Activated CD8-positive, alpha-beta memory T cell treated with anti-CD3 and anti-CD28 coated beads, Interleukin-2, amount 50 U/mL, for 48 hours (primary cell): Measurements from ENCODE around the gene TOP1.

ENCODE experiments used
- DNase-seq: peaks from one replicate; pipeline ENCODE4 v3.0.0-alpha.2; 2020

Gene TOP1

DNA sequence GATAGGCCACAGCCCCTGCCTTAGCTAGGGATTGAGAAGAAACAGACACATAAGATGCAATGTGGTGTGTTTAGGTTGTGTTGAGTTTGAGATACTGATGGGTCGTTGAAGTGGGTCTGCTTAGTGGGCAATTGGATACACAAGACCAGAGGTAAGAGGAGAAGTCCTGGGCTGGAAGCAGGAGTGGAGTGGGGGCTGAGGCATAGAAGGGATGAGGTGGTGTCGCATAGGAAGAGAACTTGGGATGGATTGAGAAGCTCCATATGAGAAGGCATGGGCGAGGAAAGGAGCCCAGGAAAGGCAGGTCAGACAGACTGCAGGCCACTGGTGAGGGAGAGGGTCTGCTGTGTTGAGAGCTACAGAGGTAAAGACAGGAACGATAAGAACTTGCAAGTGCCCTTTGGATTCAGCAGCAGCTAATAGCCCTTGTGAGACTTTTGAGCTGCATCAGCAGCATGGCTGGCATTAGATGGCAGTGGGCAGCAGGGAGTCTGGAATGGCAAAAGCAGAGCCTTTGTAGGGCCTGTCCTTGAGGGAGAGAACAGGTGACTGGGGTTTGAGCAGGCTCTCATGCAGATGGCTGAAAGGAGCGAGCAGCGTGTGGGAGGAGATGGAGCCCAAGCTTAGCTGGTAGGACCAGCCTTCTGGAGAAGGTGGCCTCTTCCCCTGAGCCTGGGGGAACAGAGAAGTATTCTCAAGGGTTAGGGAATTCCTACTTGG, 141.9 kb downstream of the TOP1 start:
- peak; percentile 48 for DNase-seq

DNA sequence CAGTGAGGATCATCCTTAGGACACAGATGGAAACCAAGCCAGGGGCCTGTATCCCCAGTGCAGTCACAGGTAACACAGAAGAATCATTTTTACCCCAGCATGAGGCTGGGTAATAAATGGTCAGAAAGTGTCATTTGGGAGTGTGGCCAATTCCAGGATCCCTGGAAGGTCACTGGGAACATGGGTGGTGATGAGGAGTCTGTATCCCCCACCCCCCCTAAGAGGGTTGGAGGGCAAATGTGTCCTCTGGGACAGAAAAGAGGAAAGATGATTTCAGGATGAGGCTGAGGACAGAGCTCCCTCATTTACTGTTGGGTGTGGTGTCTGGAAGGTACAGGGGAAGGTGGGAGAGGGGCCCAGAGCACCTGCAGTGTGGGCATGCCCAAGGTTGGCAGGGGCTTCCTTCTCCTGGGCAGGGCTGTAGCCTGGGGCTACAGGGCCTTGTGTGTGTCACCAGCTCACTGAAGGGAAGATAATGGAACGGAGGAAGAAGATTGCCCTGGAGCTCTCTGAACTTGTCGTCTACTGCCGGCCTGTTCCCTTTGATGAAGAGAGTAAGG, 143.2 kb downstream of the TOP1 start:
- peak; percentile 45 for DNase-seq

DNA sequence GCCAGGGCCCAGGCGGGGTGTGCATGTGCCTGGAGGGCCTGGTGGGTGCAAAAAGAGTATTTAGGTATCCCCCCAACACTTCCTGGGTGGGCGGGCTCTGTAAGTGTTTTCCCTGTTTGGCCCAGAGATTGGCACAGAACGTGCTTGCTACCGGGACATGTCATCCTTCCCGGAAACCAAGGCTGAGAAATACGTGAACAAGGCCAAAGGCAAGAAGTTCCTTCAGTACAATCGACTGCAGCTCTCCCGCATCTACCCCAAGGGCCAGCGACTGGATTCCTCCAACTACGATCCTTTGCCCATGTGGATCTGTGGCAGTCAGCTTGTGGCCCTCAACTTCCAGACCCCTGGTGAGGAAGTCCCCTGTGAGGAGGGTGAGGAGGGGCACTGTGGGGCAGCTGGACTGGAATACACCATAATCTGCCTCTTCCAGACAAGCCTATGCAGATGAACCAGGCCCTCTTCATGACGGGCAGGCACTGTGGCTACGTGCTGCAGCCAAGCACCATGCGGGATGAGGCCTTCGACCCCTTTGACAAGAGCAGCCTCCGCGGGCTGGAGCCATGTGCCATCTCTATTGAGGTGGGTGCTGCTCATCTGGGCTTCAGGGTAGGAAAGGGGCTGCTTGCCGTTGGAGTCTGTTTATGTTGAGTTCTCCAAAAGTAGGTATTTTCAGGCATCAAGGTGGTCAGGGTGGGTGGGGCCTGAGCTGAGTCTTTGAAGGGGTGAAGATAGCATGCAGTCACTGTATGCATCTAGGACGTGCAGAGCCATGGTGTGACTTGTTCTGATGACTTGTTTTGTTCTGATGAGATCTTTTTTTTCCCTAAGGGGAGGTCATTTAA, 143.9 kb downstream of the TOP1 start:
- DNase-seq = peak; percentile 51

DNA sequence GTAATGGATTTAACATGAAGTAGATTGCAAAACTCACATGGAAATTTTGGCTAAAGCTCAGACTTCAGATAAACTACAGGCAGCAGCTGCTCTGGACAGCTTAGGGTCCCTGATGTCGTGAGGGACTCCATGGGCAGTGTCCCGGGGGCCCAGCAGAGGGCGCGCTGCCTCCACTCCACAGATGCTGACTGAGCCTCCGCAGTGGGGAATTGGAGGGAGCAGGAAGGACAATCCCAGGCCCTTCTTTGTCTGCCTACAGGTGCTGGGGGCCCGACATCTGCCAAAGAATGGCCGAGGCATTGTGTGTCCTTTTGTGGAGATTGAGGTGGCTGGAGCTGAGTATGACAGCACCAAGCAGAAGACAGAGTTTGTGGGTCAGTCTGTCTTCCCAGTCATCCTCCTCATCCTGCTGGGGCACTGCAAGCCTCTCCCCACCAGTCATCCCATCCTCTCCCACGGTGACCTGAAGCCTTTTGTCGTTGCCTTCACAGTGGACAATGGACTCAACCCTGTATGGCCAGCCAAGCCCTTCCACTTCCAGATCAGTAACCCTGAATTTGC, 144.6 kb downstream of the TOP1 start:
- DNase-seq = peak; percentile 85

DNA sequence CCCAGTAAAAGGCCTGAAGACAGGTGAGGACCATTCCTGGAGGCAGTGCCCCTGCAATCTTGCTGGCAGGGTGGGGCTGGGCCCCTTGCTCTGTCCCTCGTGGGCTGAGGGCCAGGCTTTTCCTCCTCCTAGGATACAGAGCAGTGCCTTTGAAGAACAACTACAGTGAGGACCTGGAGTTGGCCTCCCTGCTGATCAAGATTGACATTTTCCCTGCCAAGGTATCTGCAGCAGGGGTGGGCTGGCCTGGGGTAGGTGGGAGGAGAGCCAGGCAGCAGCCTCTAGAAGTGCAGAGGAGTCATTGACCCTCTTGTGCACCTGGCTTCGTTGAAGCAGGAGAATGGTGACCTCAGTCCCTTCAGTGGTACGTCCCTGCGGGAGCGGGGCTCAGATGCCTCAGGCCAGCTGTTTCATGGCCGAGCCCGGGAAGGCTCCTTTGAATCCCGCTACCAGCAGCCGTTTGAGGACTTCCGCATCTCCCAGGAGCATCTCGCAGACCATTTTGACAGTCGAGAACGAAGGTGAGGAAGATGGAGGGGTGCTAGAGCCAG, 145.2 kb downstream of the TOP1 start:
- DNase-seq = no peak
